HEK293 (cell line): ENCODE results near the gene ENDOU.

Source experiments
- BCL11A ChIP-seq: fragments of 450-650 bp; formaldehyde crosslinking; IDR thresholded peaks from 2 replicates; pipeline ENCODE4 v1.5.1; 2016; ENCODE audit warnings: low read depth, missing biosample characterization, missing genetic modification characterization
- KLF1 ChIP-seq: fragments of 450-650 bp; formaldehyde crosslinking; IDR thresholded peaks from 2 replicates; pipeline ENCODE4 v1.5.1; 2016; ENCODE audit warnings: missing biosample characterization, missing genetic modification characterization
- PRDM1 ChIP-seq: fragments of 450-650 bp; formaldehyde crosslinking; IDR thresholded peaks from 2 replicates; pipeline ENCODE4; 2016; ENCODE audit warnings: missing biosample characterization, missing genetic modification characterization
- SCRT1 ChIP-seq: fragments of 450-650 bp; formaldehyde crosslinking; IDR thresholded peaks from 2 replicates; pipeline ENCODE4 v1.5.1; 2016; ENCODE audit warnings: missing biosample characterization, missing genetic modification characterization, borderline replicate concordance
- SP7 ChIP-seq: fragments of 450-650 bp; formaldehyde crosslinking; IDR thresholded peaks from 2 replicates; pipeline ENCODE4 v1.5.1; 2016; ENCODE audit warnings: missing biosample characterization, missing genetic modification characterization
- TCF7L2 ChIP-seq: IDR thresholded peaks from 2 replicates; pipeline ENCODE4 v1.6.1; 2011; ENCODE audit warnings: low read depth, mild to moderate bottlenecking, inconsistent platforms, low read length, moderate library complexity, borderline replicate concordance
- ZBTB7A ChIP-seq: fragments of 450-650 bp; formaldehyde crosslinking; IDR thresholded peaks from 2 replicates; pipeline ENCODE4 v1.5.1; 2016; ENCODE audit warnings: low read depth, missing biosample characterization, missing genetic modification characterization
- ZBTB8A ChIP-seq: fragments of 450-650 bp; formaldehyde crosslinking; IDR thresholded peaks from 2 replicates; pipeline ENCODE4 v1.5.1; 2016; ENCODE audit warnings: missing biosample characterization, missing genetic modification characterization
- ZNF10 ChIP-seq: fragments of 450-650 bp; formaldehyde crosslinking; IDR thresholded peaks from 2 replicates; pipeline ENCODE4 v1.5.1; 2017; ENCODE audit warnings: missing biosample characterization, missing genetic modification characterization
- ZNF114 ChIP-seq: fragments of 450-650 bp; formaldehyde crosslinking; IDR thresholded peaks from 2 replicates; pipeline ENCODE4 v1.5.0; 2017; ENCODE audit warnings: missing biosample characterization, missing genetic modification characterization
- ZNF121 ChIP-seq: fragments of 450-650 bp; formaldehyde crosslinking; IDR thresholded peaks from 2 replicates; pipeline ENCODE4 v1.5.1; 2016; ENCODE audit warnings: missing biosample characterization, missing genetic modification characterization
- ZNF155 ChIP-seq: fragments of 450-650 bp; formaldehyde crosslinking; IDR thresholded peaks from 2 replicates; pipeline ENCODE4 v1.5.1; 2016; ENCODE audit warnings: missing biosample characterization, missing genetic modification characterization
- ZNF169 ChIP-seq: fragments of 450-650 bp; formaldehyde crosslinking; IDR thresholded peaks from 2 replicates; pipeline ENCODE4 v1.5.1; 2016; ENCODE audit warnings: missing biosample characterization, missing genetic modification characterization
- ZNF223 ChIP-seq: fragments of 450-650 bp; formaldehyde crosslinking; IDR thresholded peaks from 2 replicates; pipeline ENCODE4 v1.5.1; 2016; ENCODE audit warnings: missing biosample characterization, missing genetic modification characterization
- ZNF350 ChIP-seq: fragments of 450-650 bp; formaldehyde crosslinking; IDR thresholded peaks from 2 replicates; pipeline ENCODE4 v1.5.0; 2017; ENCODE audit warnings: missing biosample characterization, mild to moderate bottlenecking, missing genetic modification characterization
- ZNF416 ChIP-seq: fragments of 450-650 bp; formaldehyde crosslinking; IDR thresholded peaks from 2 replicates; pipeline ENCODE4 v1.5.1; 2016; ENCODE audit warnings: missing biosample characterization, missing genetic modification characterization
- ZNF544 ChIP-seq: fragments of 450-650 bp; formaldehyde crosslinking; IDR thresholded peaks from 2 replicates; pipeline ENCODE4 v1.5.0; 2017; ENCODE audit warnings: missing biosample characterization, missing genetic modification characterization
- ZNF555 ChIP-seq: fragments of 450-650 bp; formaldehyde crosslinking; conservative IDR thresholded peaks from 2 replicates; pipeline ENCODE4 v1.5.1; 2017; ENCODE audit warnings: missing biosample characterization, mild to moderate bottlenecking, missing genetic modification characterization, inconsistent platforms
- ZNF560 ChIP-seq: fragments of 450-650 bp; formaldehyde crosslinking; IDR thresholded peaks from 2 replicates; pipeline ENCODE4 v1.5.1; 2017; ENCODE audit warnings: missing biosample characterization, missing genetic modification characterization, borderline replicate concordance
- ZNF596 ChIP-seq: fragments of 450-650 bp; IDR thresholded peaks from 2 replicates; pipeline ENCODE4 v1.5.0; 2018; ENCODE audit warnings: missing biosample characterization, mild to moderate bottlenecking, missing genetic modification characterization, moderate library complexity
- ZNF610 ChIP-seq: fragments of 450-650 bp; formaldehyde crosslinking; IDR thresholded peaks from 2 replicates; pipeline ENCODE4 v1.5.1; 2016; ENCODE audit warnings: missing biosample characterization, missing genetic modification characterization, borderline replicate concordance
- ZNF654 ChIP-seq: fragments of 450-650 bp; formaldehyde crosslinking; IDR thresholded peaks from 2 replicates; pipeline ENCODE4 v1.5.1; 2016; ENCODE audit warnings: low read depth, missing biosample characterization, missing genetic modification characterization
- ZNF707 ChIP-seq: fragments of 450-650 bp; formaldehyde crosslinking; IDR thresholded peaks from 2 replicates; pipeline ENCODE4 v1.5.1; 2016; ENCODE audit warnings: missing biosample characterization, missing genetic modification characterization
- ZNF747 ChIP-seq: fragments of 450-650 bp; formaldehyde crosslinking; IDR thresholded peaks from 2 replicates; pipeline ENCODE4 v1.5.1; 2016; ENCODE audit warnings: missing biosample characterization, missing genetic modification characterization
- ZNF776 ChIP-seq: fragments of 450-650 bp; formaldehyde crosslinking; IDR thresholded peaks from 2 replicates; pipeline ENCODE4 v1.5.0; 2017; ENCODE audit warnings: missing biosample characterization, missing genetic modification characterization, borderline replicate concordance
- ZNF792 ChIP-seq: fragments of 450-650 bp; formaldehyde crosslinking; IDR thresholded peaks from 2 replicates; pipeline ENCODE4 v1.5.1; 2016; ENCODE audit warnings: missing biosample characterization, missing genetic modification characterization
- ZNF830 ChIP-seq: fragments of 450-650 bp; IDR thresholded peaks from 2 replicates; pipeline ENCODE4 v1.5.0; 2018; ENCODE audit warnings: missing biosample characterization, missing genetic modification characterization, low read depth, mild to moderate bottlenecking, moderate library complexity
- TF ChIP-seq, protein P1 (sequence below): fragments of 450-650 bp; formaldehyde crosslinking; IDR thresholded peaks from 2 replicates; pipeline ENCODE4 v1.5.1; 2016; ENCODE audit warnings: missing biosample characterization, missing genetic modification characterization
- TF ChIP-seq, protein P2 (sequence below): fragments of 450-650 bp; formaldehyde crosslinking; IDR thresholded peaks from 2 replicates; pipeline ENCODE4 v1.5.1; 2017; ENCODE audit warnings: missing biosample characterization, mild to moderate bottlenecking, missing genetic modification characterization, moderate library complexity
- TF ChIP-seq, protein P3 (sequence below): fragments of 450-650 bp; formaldehyde crosslinking; IDR thresholded peaks from 2 replicates; pipeline ENCODE4 v1.5.1; 2017; ENCODE audit warnings: missing biosample characterization, missing genetic modification characterization
- TF ChIP-seq, protein P4 (sequence below): fragments of 450-650 bp; formaldehyde crosslinking; IDR thresholded peaks from 2 replicates; pipeline ENCODE4 v1.5.1; 2016; ENCODE audit warnings: missing biosample characterization, missing genetic modification characterization
- TF ChIP-seq, protein P5 (sequence below): IDR thresholded peaks from 2 replicates; pipeline ENCODE4 v1.6.1; 2011; ENCODE audit warnings: mild to moderate bottlenecking, low read depth, low read length, borderline replicate concordance

ENDOU gene

DNA sequence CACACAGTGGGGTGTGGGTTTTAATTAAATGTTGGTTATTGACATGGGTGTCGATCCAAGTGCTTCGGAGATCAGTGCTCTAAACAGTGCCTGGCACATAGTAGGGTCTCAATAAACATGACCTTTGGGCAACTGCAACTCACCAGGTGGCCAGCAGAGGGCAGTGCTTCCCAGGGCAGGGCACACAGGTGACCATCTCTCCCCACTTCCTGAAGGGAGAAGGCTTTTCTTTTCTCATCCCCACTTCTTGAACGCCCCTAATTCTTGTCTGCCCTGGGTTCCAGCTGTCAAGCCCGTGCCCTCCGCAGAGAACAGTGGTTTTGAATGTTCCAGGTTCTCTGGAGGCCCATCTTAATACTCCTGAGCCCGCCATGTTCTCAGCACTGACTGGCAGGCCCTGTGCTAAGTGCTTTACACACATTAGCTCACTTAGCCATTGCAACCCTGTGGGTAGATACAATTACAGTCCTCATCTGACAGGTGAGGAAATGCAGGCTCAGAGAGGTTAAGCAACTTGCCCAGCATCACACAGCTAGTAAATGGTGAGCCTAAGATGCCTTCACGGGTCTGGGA is 17.0 kb upstream of the ENDOU start (continued):
- no peak for TF ChIP-seq ZNF121 (tag by site-specific recombination)
- no peak for TF ChIP-seq TCF7L2
- no peak for TF ChIP-seq ZNF555 (tag by site-specific recombination)
- TF ChIP-seq ZNF776: no peak
- no peak for TF ChIP-seq ZNF560 (tag by site-specific recombination)
- TF ChIP-seq ZNF792 (tag by site-specific recombination): no peak
- TF ChIP-seq ZBTB7A (tag by site-specific recombination): no peak; the same call in 1 of the 2 replicates
- TF ChIP-seq SP7 (tag by site-specific recombination): 0 out of 2 replicates have a peak, but pooled peaks have one; percentile 38
- TF ChIP-seq SCRT1 (tag by site-specific recombination): no peak
- TF ChIP-seq, protein P1, sequence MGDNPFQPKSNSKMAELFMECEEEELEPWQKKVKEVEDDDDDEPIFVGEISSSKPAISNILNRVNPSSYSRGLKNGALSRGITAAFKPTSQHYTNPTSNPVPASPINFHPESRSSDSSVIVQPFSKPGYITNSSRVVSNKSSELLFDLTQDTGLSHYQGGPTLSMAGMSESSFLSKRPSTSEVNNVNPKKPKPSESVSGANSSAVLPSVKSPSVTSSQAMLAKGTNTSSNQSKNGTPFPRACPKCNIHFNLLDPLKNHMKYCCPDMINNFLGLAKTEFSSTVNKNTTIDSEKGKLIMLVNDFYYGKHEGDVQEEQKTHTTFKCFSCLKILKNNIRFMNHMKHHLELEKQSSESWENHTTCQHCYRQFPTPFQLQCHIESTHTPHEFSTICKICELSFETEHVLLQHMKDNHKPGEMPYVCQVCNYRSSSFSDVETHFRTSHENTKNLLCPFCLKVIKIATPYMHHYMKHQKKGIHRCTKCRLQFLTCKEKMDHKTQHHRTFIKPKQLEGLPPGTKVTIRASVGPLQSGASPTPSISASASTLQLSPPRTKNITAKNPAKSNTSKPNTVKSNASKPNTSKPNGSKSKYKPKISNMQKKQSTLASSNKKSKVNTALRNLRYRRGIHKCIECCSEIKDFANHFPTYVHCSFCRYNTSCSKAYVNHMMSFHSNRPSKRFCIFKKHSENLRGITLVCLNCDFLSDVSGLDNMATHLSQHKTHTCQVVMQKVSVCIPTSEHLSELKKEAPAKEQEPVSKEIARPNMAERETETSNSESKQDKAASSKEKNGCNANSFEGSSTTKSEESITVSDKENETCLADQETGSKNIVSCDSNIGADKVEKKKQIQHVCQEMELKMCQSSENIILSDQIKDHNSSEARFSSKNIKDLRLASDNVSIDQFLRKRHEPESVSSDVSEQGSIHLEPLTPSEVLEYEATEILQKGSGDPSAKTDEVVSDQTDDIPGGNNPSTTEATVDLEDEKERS (tag by site-specific recombination): no peak
- TF ChIP-seq ZBTB8A (tag by site-specific recombination): peak; percentile 32; the same call in 1 of the 2 replicates
- TF ChIP-seq, protein P2, sequence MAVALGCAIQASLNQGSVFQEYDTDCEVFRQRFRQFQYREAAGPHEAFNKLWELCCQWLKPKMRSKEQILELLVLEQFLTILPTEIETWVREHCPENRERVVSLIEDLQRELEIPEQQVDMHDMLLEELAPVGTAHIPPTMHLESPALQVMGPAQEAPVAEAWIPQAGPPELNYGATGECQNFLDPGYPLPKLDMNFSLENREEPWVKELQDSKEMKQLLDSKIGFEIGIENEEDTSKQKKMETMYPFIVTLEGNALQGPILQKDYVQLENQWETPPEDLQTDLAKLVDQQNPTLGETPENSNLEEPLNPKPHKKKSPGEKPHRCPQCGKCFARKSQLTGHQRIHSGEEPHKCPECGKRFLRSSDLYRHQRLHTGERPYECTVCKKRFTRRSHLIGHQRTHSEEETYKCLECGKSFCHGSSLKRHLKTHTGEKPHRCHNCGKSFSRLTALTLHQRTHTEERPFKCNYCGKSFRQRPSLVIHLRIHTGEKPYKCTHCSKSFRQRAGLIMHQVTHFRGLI (tag by site-specific recombination): no peak
- no peak for TF ChIP-seq ZNF707 (tag by site-specific recombination)
- no peak for TF ChIP-seq ZNF350 (tag by site-specific recombination)
- no peak for TF ChIP-seq KLF1
- TF ChIP-seq ZNF10 (tag by site-specific recombination): no peak
- TF ChIP-seq, protein P3, sequence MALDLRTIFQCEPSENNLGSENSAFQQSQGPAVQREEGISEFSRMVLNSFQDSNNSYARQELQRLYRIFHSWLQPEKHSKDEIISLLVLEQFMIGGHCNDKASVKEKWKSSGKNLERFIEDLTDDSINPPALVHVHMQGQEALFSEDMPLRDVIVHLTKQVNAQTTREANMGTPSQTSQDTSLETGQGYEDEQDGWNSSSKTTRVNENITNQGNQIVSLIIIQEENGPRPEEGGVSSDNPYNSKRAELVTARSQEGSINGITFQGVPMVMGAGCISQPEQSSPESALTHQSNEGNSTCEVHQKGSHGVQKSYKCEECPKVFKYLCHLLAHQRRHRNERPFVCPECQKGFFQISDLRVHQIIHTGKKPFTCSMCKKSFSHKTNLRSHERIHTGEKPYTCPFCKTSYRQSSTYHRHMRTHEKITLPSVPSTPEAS (tag by site-specific recombination): no peak
- peak; percentile 85 for TF ChIP-seq ZNF654 (tag by site-specific recombination)
- TF ChIP-seq, protein P4, sequence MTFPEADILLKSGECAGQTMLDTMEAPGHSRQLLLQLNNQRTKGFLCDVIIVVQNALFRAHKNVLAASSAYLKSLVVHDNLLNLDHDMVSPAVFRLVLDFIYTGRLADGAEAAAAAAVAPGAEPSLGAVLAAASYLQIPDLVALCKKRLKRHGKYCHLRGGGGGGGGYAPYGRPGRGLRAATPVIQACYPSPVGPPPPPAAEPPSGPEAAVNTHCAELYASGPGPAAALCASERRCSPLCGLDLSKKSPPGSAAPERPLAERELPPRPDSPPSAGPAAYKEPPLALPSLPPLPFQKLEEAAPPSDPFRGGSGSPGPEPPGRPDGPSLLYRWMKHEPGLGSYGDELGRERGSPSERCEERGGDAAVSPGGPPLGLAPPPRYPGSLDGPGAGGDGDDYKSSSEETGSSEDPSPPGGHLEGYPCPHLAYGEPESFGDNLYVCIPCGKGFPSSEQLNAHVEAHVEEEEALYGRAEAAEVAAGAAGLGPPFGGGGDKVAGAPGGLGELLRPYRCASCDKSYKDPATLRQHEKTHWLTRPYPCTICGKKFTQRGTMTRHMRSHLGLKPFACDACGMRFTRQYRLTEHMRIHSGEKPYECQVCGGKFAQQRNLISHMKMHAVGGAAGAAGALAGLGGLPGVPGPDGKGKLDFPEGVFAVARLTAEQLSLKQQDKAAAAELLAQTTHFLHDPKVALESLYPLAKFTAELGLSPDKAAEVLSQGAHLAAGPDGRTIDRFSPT: no peak
- no peak for TF ChIP-seq ZNF747
- no peak for TF ChIP-seq ZNF544 (tag by site-specific recombination)
- no peak for TF ChIP-seq PRDM1 (tag by site-specific recombination)
- TF ChIP-seq, protein P5, sequence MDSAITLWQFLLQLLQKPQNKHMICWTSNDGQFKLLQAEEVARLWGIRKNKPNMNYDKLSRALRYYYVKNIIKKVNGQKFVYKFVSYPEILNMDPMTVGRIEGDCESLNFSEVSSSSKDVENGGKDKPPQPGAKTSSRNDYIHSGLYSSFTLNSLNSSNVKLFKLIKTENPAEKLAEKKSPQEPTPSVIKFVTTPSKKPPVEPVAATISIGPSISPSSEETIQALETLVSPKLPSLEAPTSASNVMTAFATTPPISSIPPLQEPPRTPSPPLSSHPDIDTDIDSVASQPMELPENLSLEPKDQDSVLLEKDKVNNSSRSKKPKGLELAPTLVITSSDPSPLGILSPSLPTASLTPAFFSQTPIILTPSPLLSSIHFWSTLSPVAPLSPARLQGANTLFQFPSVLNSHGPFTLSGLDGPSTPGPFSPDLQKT: no peak
- no peak for TF ChIP-seq ZNF830
- no peak for TF ChIP-seq ZNF114 (tag by site-specific recombination)
- TF ChIP-seq ZNF223 (tag by site-specific recombination): no peak
- no peak for TF ChIP-seq ZNF169 (tag by site-specific recombination)
- TF ChIP-seq ZNF155 (tag by site-specific recombination): no peak
- TF ChIP-seq ZNF596: no peak
- no peak for TF ChIP-seq ZNF416 (tag by site-specific recombination)
- no peak for TF ChIP-seq BCL11A (tag by site-specific recombination)
- TF ChIP-seq ZNF610 (tag by site-specific recombination): no peak
